NT2/D1 (cell line): ENCODE results near the gene INAFM2.

Experiments used
- SUZ12 ChIP-seq: IDR thresholded peaks from 2 replicates; pipeline ENCODE4 v1.6.1; 2011; ENCODE audit not compliant: insufficient read length, insufficient read depth; ENCODE audit errors: extremely low read depth
- YY1 ChIP-seq: IDR thresholded peaks from 2 replicates; pipeline ENCODE4 v1.6.1; 2011; ENCODE audit not compliant: insufficient read length, insufficient read depth
- ZNF274 ChIP-seq: IDR thresholded peaks from 2 replicates; pipeline ENCODE4 v1.6.1; 2011; ENCODE audit warnings: mild to moderate bottlenecking, low read depth, low read length

DNA sequence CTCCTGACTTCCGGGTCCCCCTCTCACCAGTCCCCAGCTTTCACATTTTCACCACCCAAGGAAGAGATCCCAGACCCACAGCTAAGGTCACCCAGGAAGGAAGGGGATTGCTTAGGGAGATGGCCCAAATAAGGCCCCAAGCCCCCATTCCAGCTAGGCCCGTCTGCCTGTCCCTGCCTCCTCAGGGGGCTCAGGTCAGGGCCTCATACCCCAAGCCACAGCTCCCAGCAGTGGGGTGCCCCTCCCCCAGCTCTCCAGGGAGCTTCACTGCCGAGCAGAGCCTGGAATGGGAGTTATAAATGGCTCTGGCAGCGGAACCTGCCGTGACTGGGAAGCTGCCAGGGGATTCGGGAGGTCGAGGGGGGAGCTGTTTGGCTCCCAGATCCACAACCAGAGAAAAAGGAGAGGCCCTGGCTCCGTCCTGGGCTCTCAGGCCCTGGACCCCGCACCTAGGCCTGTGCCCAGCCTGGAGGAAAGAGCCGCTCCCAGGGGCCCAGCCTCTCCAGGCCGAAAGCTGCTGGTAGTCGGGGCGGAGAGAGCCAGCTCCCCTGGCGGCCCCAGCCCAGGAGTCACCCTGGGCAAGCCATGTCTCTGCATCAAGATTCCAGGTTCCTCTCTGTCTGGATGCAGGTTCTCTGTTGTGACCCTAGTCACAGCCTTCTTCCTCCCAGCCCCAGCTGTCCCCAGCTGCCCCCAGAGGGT is 16.7 kb downstream of the INAFM2 start:
- TF ChIP-seq ZNF274 (no peak), SUZ12 (no peak), YY1 (no peak)
